Right ventricle myocardium superior (tissue), 1 donor: ENCODE data around the gene TMC4. TPM values are rescaled to one million over a fixed set of nuclear protein-coding genes. Genes with fewer than 3 reads are reported as not detected.
A peak's percentile ranks its signal among the peaks of the same experiment; 100 is the strongest.

Experiments
- ATAC-seq: fragments of 200-7000 bp; cut with Tn5 transposase; one replicate; pipeline ENCODE4 v1.9.1; 2020; ENCODE audit warnings: mild to moderate bottlenecking; ENCODE audit not compliant: poor library complexity
- DNase-seq: peaks from one replicate; pipeline ENCODE4 v3.0.0-alpha.2; 2020
- intact Hi-C: fragments of 100-400 bp; cut with DNase I; formaldehyde crosslinking; loops from one replicate; pipeline ENCODE4 v1.11.2; 2022
- total RNA-seq: library from RNA; stranded (reverse); fragmentation: NEBNext Ultra II Directional; extraction: Animal tissue kit (Norgen Biotek cat#: 25700); gene quantifications from one replicate; pipeline ENCODE4 v1.2.1, GENCODE V29; 2021
- donor health status: DM: no; HTN: yes; CAD: no; lungs with severe emphysema.

TMC4 gene
- total RNA-seq, 1 donor from 2014 or later = 0.91 TPM

- no peak for ATAC-seq
- intact Hi-C loops = no loop called here
- DNase-seq = no peak
Observed at GRCh38 chr19:54141356-54141755, 31.6 kb downstream of the TMC4 start.

GRCh38 chr19:54138489-54139256 lies 34.3 kb downstream of the TMC4 start:
- intact Hi-C loops = no loop called here
- DNase-seq = no peak
- no peak for ATAC-seq

- intact Hi-C loops = no loop called here
- ATAC-seq (no peak), DNase-seq (no peak)
Observed at GRCh38 chr19:54137699-54138488, 35.1 kb downstream of the TMC4 start, which contains the start of gene CNOT3. TSS of gene CNOT3 (plus strand) at chr19:54137762. CDS start at chr19:54142979, 5,217 bp downstream.

GRCh38 chr19:54136864-54137698 lies 35.9 kb downstream of the TMC4 start:
- ATAC-seq (peak; percentile 92), DNase-seq (peak; percentile 99)
- intact Hi-C loops = no loop called here

- intact Hi-C loops = no loop called here
- ATAC-seq (no peak), DNase-seq (no peak)
Observed at GRCh38 chr19:54136086-54136863, 36.7 kb downstream of the TMC4 start.

- DNase-seq = no peak
- ATAC-seq = no peak
- intact Hi-C loops = no loop called here
Observed at GRCh38 chr19:54133957-54134590, 38.9 kb downstream of the TMC4 start.

GRCh38 chr19:54133312-54133956 lies 39.5 kb downstream of the TMC4 start:
- intact Hi-C loops = no loop called here
- DNase-seq (no peak), ATAC-seq (no peak)

GRCh38 chr19:54129617-54129996 lies 43.4 kb downstream of the TMC4 start:
- no peak for DNase-seq
- ATAC-seq = no peak
- intact Hi-C loops = no loop called here

- ATAC-seq = no peak
- DNase-seq = no peak
- intact Hi-C loops = no loop called here
Observed at GRCh38 chr19:54128796-54129616, 44.0 kb downstream of the TMC4 start.

GRCh38 chr19:54128441-54128725 lies 44.6 kb downstream of the TMC4 start:
- ATAC-seq (no peak), DNase-seq (no peak)
- intact Hi-C loops = no loop called here

- ATAC-seq = no peak
- DNase-seq = no peak
- intact Hi-C loops = no loop called here
Observed at GRCh38 chr19:54127688-54128440, 45.1 kb downstream of the TMC4 start.

GRCh38 chr19:54125713-54126112 lies 47.2 kb downstream of the TMC4 start:
- ATAC-seq (no peak), DNase-seq (no peak)
- intact Hi-C loops = no loop called here

GRCh38 chr19:54124393-54124792 lies 48.6 kb downstream of the TMC4 start:
- ATAC-seq (no peak), DNase-seq (no peak)
- intact Hi-C loops = no loop called here

GRCh38 chr19:54123682-54124081 lies 49.3 kb downstream of the TMC4 start:
- intact Hi-C loops = no loop called here
- ATAC-seq (no peak), DNase-seq (no peak)

- intact Hi-C loops = no loop called here
- no peak for ATAC-seq
- no peak for DNase-seq
Observed at GRCh38 chr19:54121259-54121658, 51.7 kb downstream of the TMC4 start.
